Astrocyte (in vitro differentiated cells and primary cell): ENCODE data around the gene TNFRSF4. TPM values are rescaled to one million over a fixed set of nuclear protein-coding genes. Genes with fewer than 3 reads are reported as not detected.

Experiments
- DNase-seq: peaks from one replicate; pipeline ENCODE4 v3.0.0-alpha.2; 2010; ENCODE audit warnings: low read depth
- FAIRE-seq: peaks from 2 replicates; lab custom pipeline; 2011; peaks lifted over from hg19 to GRCh38; lab: Jason Lieb, UNC
- H2AFZ ChIP-seq: 2 replicates; pipeline ENCODE4 v1.6.0; 2012; ENCODE audit warnings: low read depth, low read length, inconsistent platforms
- H3K27ac ChIP-seq: 2 replicates; pipeline ENCODE4 v1.5.1; 2011; ENCODE audit warnings: low read depth, low read length, inconsistent platforms
- H3K27me3 ChIP-seq: 2 replicates; pipeline ENCODE4 v1.6.0; 2011; ENCODE audit warnings: low read length, inconsistent platforms; ENCODE audit not compliant: insufficient read depth
- H3K36me3 ChIP-seq: 2 replicates; pipeline ENCODE4 v1.5.1; 2011; ENCODE audit warnings: low read length, inconsistent platforms; ENCODE audit not compliant: insufficient read depth
- H3K4me1 ChIP-seq: 2 replicates; pipeline ENCODE4 v1.5.1; 2011; ENCODE audit warnings: low read length, inconsistent platforms; ENCODE audit not compliant: insufficient read depth
- H3K4me2 ChIP-seq: 2 replicates; pipeline ENCODE4 v1.6.0; 2012; ENCODE audit warnings: low read length, inconsistent platforms
- H3K4me3 ChIP-seq: 2 replicates; pipeline ENCODE4 v1.5.1; 2011; ENCODE audit warnings: low read depth, mild to moderate bottlenecking, low read length, inconsistent platforms; ENCODE audit not compliant: insufficient read depth
- H3K79me2 ChIP-seq: 2 replicates; pipeline ENCODE4 v1.6.0; 2012; ENCODE audit warnings: mild to moderate bottlenecking, low read length, inconsistent platforms; ENCODE audit not compliant: insufficient read depth
- H3K9ac ChIP-seq: 2 replicates; pipeline ENCODE4 v1.6.0; 2012; ENCODE audit warnings: mild to moderate bottlenecking, low read length, inconsistent platforms
- H3K9me3 ChIP-seq: 2 replicates; pipeline ENCODE4 v1.5.1; 2012; ENCODE audit warnings: low read depth, mild to moderate bottlenecking, low read length, inconsistent platforms; ENCODE audit not compliant: insufficient read depth
- H4K20me1 ChIP-seq: 2 replicates; pipeline ENCODE4 v1.6.0; 2012; ENCODE audit warnings: low read length, inconsistent platforms; ENCODE audit not compliant: insufficient read depth
- H3K27ac Mint-ChIP-seq: one replicate; pipeline ENCODE4 v1.8.0; 2021; ENCODE audit warnings: mild to moderate bottlenecking, mixed read lengths; ENCODE audit not compliant: unreplicated experiment
- H3K27me3 Mint-ChIP-seq: one replicate; pipeline ENCODE4 v1.8.0; 2021; ENCODE audit warnings: low read depth, mixed read lengths; ENCODE audit not compliant: unreplicated experiment
- H3K36me3 Mint-ChIP-seq: one replicate; pipeline ENCODE4 v1.8.0; 2021; ENCODE audit warnings: low read depth, mixed read lengths; ENCODE audit not compliant: unreplicated experiment
- H3K4me1 Mint-ChIP-seq: one replicate; pipeline ENCODE4 v1.8.0; 2021; ENCODE audit warnings: low read depth, mixed read lengths; ENCODE audit not compliant: unreplicated experiment
- H3K4me3 Mint-ChIP-seq: one replicate; pipeline ENCODE4 v1.8.0; 2021; ENCODE audit warnings: mild to moderate bottlenecking, moderate library complexity, mixed read lengths; ENCODE audit not compliant: unreplicated experiment
- H3K9me3 Mint-ChIP-seq: one replicate; pipeline ENCODE4 v1.8.0; 2021; ENCODE audit warnings: mild to moderate bottlenecking, mixed read lengths; ENCODE audit not compliant: unreplicated experiment
- EZH2 ChIP-seq: IDR thresholded peaks from 2 replicates; pipeline ENCODE4 v1.6.1; 2012; ENCODE audit warnings: mild to moderate bottlenecking, low read length, inconsistent platforms; ENCODE audit not compliant: insufficient read depth
- total RNA-seq: library from RNA; stranded (reverse); gene quantifications from 2 replicates; pipeline ENCODE4 v1.2.1, GENCODE V29; 2021
- TF ChIP-seq, protein P1 (sequence below): IDR thresholded peaks from 2 replicates; pipeline ENCODE4 v1.5.1; 2011; ENCODE audit warnings: low read depth, mild to moderate bottlenecking, inconsistent platforms, low read length, moderate library complexity; ENCODE audit not compliant: insufficient read depth

Gene TNFRSF4
- total RNA-seq, 1 donor from 2014 or later: 0.41 TPM

DNA sequence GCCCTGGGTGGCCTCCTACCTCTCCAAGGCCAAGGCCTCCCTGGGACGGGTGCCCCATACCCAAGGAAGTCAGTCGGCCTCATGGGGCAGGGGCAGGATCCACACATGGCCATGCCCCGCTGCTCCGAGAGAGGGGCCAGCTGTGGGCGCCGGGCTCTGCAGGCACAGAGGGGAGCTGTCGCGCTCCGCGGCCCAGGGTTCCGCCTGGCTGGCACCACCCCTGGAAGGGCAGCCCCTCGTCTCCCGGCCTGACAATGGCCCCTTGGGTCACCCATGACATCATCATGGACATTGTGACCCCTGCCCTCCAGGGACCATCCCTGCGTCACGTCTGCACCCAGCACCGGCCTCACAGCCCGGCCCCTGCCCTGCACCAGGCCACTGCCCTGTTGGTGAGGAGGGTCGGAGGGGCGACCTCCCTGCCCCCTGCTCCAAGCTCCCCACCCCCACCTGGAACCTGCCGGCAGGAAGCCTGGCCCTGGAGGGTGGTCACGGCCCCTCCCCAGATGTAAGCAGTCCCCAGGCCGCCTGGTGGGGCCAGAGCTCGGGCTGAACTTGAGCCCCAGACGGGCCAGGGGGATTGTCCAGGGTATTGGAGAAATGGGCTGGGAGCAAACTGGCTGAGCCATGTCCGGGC is 34.5 kb downstream of the TNFRSF4 start:
- Mint-ChIP-seq H3K4me3 (no peak overlapping the region), H3K27me3 (peaks cover 30% of the 10 kb centered on the region), H3K36me3 (no peaks in the 10 kb centered on the region), H3K9me3 (no peaks in the 10 kb centered on the region), H3K4me1 (peaks cover 7% of the 10 kb centered on the region), H3K27ac (no peak overlapping the region)
- H3K27ac ChIP-seq: no peak overlapping the region
- no peaks in the 10 kb centered on the region for H3K9me3 ChIP-seq
- H3K27me3 ChIP-seq: peaks cover 22% of the 10 kb centered on the region
- H3K9ac ChIP-seq: no peak overlapping the region
- H2AFZ ChIP-seq: no peak overlapping the region
- DNase-seq (no peak), FAIRE-seq (no peak)
- H3K4me2 ChIP-seq: no peak overlapping the region
- TF ChIP-seq, protein P1, sequence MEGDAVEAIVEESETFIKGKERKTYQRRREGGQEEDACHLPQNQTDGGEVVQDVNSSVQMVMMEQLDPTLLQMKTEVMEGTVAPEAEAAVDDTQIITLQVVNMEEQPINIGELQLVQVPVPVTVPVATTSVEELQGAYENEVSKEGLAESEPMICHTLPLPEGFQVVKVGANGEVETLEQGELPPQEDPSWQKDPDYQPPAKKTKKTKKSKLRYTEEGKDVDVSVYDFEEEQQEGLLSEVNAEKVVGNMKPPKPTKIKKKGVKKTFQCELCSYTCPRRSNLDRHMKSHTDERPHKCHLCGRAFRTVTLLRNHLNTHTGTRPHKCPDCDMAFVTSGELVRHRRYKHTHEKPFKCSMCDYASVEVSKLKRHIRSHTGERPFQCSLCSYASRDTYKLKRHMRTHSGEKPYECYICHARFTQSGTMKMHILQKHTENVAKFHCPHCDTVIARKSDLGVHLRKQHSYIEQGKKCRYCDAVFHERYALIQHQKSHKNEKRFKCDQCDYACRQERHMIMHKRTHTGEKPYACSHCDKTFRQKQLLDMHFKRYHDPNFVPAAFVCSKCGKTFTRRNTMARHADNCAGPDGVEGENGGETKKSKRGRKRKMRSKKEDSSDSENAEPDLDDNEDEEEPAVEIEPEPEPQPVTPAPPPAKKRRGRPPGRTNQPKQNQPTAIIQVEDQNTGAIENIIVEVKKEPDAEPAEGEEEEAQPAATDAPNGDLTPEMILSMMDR: no peak
- TF ChIP-seq EZH2: no peak
- H3K79me2 ChIP-seq: no peaks in the 10 kb centered on the region
- H4K20me1 ChIP-seq: no peaks in the 10 kb centered on the region
- no peaks in the 10 kb centered on the region for H3K4me1 ChIP-seq
- no peak overlapping the region for H3K4me3 ChIP-seq
- no peaks in the 10 kb centered on the region for H3K36me3 ChIP-seq

DNA sequence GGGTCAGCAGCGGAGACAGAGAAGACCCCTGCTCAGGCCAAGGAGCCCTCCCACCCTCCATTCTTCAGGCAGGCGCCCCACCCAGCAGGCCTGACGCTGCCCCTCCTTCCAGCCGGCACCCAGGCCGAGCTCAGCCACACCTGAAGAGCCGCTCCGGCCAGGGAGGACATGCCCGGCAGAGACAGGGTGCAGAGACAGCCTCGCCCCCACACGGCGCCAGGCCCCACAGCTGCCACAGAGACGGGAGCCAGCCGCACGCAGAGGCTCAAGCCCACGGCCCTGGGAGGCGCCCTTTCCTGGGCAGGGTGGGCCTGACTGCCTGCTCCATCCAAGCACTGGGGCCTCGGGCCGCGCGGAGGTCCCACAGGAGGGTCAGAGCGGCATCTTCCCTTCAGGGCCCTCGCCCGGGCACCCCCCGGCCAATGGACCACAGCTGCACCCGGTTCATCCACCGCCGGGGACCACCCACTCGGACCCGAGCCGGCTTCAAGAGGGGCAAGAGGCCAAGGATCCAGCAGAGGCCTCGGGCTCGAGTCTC is 35.1 kb downstream of the TNFRSF4 start:
- Histone ChIP-seq H3K9ac (no peak overlapping the region), H3K36me3 (no peaks in the 10 kb centered on the region), H3K79me2 (no peaks in the 10 kb centered on the region), H3K27me3 (peaks cover 27% of the 10 kb centered on the region), H3K4me1 (no peaks in the 10 kb centered on the region), H3K4me3 (no peak overlapping the region), H3K9me3 (no peaks in the 10 kb centered on the region), H3K4me2 (no peak overlapping the region), H2AFZ (no peak overlapping the region), H3K27ac (no peak overlapping the region), H4K20me1 (no peaks in the 10 kb centered on the region)
- Mint-ChIP-seq H3K27ac (no peak overlapping the region), H3K9me3 (no peaks in the 10 kb centered on the region), H3K4me1 (peaks cover 7% of the 10 kb centered on the region), H3K27me3 (peaks cover 33% of the 10 kb centered on the region), H3K4me3 (no peak overlapping the region), H3K36me3 (no peaks in the 10 kb centered on the region)
- FAIRE-seq (no peak), DNase-seq (no peak)
- TF ChIP-seq EZH2: no peak
- TF ChIP-seq, protein P1: no peak
